GM21528 (cell line): ENCODE data around the gene LIPK.
"Not testable (repeated sequence)": the region's sequence is repeated elsewhere in the genome, so short reads cannot be mapped to it uniquely, and the experiment has no call there.

Source experiments
- ATAC-seq: cut with Tn5 transposase; IDR thresholded peaks from one replicate; pipeline ENCODE4 v1.9.1; 2021; ENCODE audit warnings: mild to moderate bottlenecking, moderate library complexity; ENCODE audit not compliant: unreplicated experiment, low FRiP score

The LIPK gene

GRCh38 chr10:88709361-88709760 is 3.3 kb downstream of the LIPK start:
- ATAC-seq: not testable (repeated sequence)

GRCh38 chr10:88715517-88715916 is 9.5 kb downstream of the LIPK start:
- no peak for ATAC-seq

GRCh38 chr10:88721392-88721791 is 15.3 kb downstream of the LIPK start:
- ATAC-seq: no peak

- no peak for ATAC-seq
Measured at GRCh38 chr10:88725798-88726197, 19.7 kb downstream of the LIPK start.

- ATAC-seq: no peak
Measured at GRCh38 chr10:88728107-88728763, 22.2 kb downstream of the LIPK start.

- no peak for ATAC-seq
Measured at GRCh38 chr10:88730864-88731263, 24.8 kb downstream of the LIPK start.

GRCh38 chr10:88731296-88731695 is 25.2 kb downstream of the LIPK start:
- ATAC-seq: no peak

- ATAC-seq: no peak
Measured at GRCh38 chr10:88733215-88733614, 27.2 kb downstream of the LIPK start.

- ATAC-seq: no peak
Measured at GRCh38 chr10:88735661-88736060, 29.6 kb downstream of the LIPK start.

- ATAC-seq: not testable (repeated sequence)
Measured at GRCh38 chr10:88741921-88742320, 35.9 kb downstream of the LIPK start.

GRCh38 chr10:88742448-88742847 is 36.4 kb downstream of the LIPK start:
- no peak for ATAC-seq

- ATAC-seq: no peak
Measured at GRCh38 chr10:88744002-88744401, 38.0 kb downstream of the LIPK start.

- ATAC-seq: no peak
Measured at GRCh38 chr10:88745633-88746032, 39.6 kb downstream of the LIPK start.

GRCh38 chr10:88754287-88754686 is 48.2 kb downstream of the LIPK start:
- no peak for ATAC-seq

- no peak for ATAC-seq
Measured at GRCh38 chr10:88755753-88756152, 49.7 kb downstream of the LIPK start.

- no peak for ATAC-seq
Measured at GRCh38 chr10:88756660-88757059, 50.6 kb downstream of the LIPK start.

GRCh38 chr10:88759366-88760101 is 53.5 kb downstream of the LIPK start, which contains the start of gene LIPN:
LIPN (plus strand) TSS chr10:88760020; CDS start chr10:88761406, 1,386 bp downstream.
- no peak for ATAC-seq

GRCh38 chr10:88762906-88763305 is 56.9 kb downstream of the LIPK start:
- ATAC-seq: no peak

GRCh38 chr10:88763441-88763840 is 57.4 kb downstream of the LIPK start:
- no peak for ATAC-seq

- no peak for ATAC-seq
Measured at GRCh38 chr10:88764110-88764509, 58.1 kb downstream of the LIPK start.

GRCh38 chr10:88765816-88766215 is 59.8 kb downstream of the LIPK start:
- no peak for ATAC-seq

- no peak for ATAC-seq
Measured at GRCh38 chr10:88769384-88769783, 63.3 kb downstream of the LIPK start.
